OCI-LY3 (cell line): ENCODE results near the gene UBE2S.

Experiments used
- EZH2phosphoT487 ChIP-seq: fragments of 200-600 bp; shearing (Covaris generic); IDR thresholded peaks from 2 replicates; pipeline ENCODE4 v1.6.1; 2018; ENCODE audit warnings: antibody characterized with exemption, mixed run types, low read depth
- TF ChIP-seq, protein P1 (sequence below): fragments of 200-600, 300-600 bp; sonication (generic); IDR thresholded peaks from 2 replicates; pipeline ENCODE4 v1.5.1; 2014; ENCODE audit warnings: antibody characterized with exemption, low read length, low read depth

DNA sequence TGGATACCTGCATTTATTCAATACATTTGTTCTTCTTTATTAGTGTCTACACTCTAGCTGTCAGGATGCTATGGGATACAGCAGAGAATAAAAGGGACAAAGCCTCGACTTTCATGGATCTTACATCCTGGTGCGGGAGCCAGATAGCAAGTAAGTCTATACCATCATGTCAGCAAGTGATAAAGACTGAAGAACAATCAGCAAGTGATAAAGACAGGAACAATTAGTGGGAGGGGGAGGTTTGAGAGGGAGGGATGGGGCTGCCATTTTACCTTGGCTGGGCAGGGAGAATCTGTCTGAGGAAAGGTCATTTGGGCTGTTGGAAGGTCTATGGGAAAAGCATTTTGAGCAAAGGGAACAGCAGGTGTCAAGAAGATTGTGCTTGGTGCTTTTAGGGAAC is 2.6 kb upstream of the UBE2S start:
- TF ChIP-seq, protein P1, sequence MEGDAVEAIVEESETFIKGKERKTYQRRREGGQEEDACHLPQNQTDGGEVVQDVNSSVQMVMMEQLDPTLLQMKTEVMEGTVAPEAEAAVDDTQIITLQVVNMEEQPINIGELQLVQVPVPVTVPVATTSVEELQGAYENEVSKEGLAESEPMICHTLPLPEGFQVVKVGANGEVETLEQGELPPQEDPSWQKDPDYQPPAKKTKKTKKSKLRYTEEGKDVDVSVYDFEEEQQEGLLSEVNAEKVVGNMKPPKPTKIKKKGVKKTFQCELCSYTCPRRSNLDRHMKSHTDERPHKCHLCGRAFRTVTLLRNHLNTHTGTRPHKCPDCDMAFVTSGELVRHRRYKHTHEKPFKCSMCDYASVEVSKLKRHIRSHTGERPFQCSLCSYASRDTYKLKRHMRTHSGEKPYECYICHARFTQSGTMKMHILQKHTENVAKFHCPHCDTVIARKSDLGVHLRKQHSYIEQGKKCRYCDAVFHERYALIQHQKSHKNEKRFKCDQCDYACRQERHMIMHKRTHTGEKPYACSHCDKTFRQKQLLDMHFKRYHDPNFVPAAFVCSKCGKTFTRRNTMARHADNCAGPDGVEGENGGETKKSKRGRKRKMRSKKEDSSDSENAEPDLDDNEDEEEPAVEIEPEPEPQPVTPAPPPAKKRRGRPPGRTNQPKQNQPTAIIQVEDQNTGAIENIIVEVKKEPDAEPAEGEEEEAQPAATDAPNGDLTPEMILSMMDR = no peak
- no peak for TF ChIP-seq EZH2phosphoT487
